ENCODE results near the gene AFAP1L2. TPM values are rescaled to one million over a fixed set of nuclear protein-coding genes. Genes with fewer than 3 reads are reported as not detected.

The AFAP1L2 gene
- total and polyA plus RNA-seq, 8 donors: 2.6 to 25.0 (median 10.0) TPM

- Histone ChIP-seq H3K27ac (no peak overlapping the region), H3K4me1 (peaks cover 5 to 32% (median 17%) of the 10 kb centered on the region in 4 donors), H3K36me3 (no peaks in the 10 kb centered on the region), H3K27me3 (no peaks in the 10 kb centered on the region), H3K4me3 (no peak overlapping the region), H3K9me3 (no peaks in the 10 kb centered on the region)
- no peak for TF ChIP-seq POLR2A (IDR thresholded peaks at IDR 0.05)
- TF ChIP-seq CTCF (IDR thresholded peaks at IDR 0.05): no peak
- TF ChIP-seq EP300 (IDR thresholded peaks at IDR 0.05): no peak
- TF ChIP-seq POLR2AphosphoS5 (IDR thresholded peaks at IDR 0.05): no peak
- DNase-seq: no peak
- intact Hi-C loops (cut with DNase I; ENCODE audit: low total_unique reads): no loop called here
- WGBS, 5 donors: 69 to 92% (median 89%) methylated on average over 2 of the region's 2 CpGs
Observed at GRCh38 chr10:114359953-114360345, 44.4 kb downstream of the AFAP1L2 start.

- no peaks in the 10 kb centered on the region for H3K27me3 ChIP-seq
Observed at GRCh38 chr10:114359041-114359952, 45.0 kb downstream of the AFAP1L2 start.

GRCh38 chr10:114357515-114357996 lies 46.7 kb downstream of the AFAP1L2 start:
- peaks cover 5 to 32% (median 21%) of the 10 kb centered on the region in 4 donors for H3K4me1 ChIP-seq
- 55 to 61% (median 60%) methylated on average over 2 of the region's 2 CpGs for WGBS, 5 donors
- peak overlapping the region in 2 of 5 donors; percentile 14 to 60 for H3K27ac ChIP-seq

More at GRCh38 chr10:114359041-114359952, 45.0 kb downstream of the AFAP1L2 start:
- no peaks in the 10 kb centered on the region for H3K36me3 ChIP-seq
- DNase-seq: no peak
- no peak overlapping the region for H3K4me3 ChIP-seq
- no peaks in the 10 kb centered on the region for H3K9me3 ChIP-seq
- no peak overlapping the region for H3K27ac ChIP-seq
- TF ChIP-seq POLR2AphosphoS5 (IDR thresholded peaks at IDR 0.05) (no peak), POLR2A (IDR thresholded peaks at IDR 0.05) (no peak), EP300 (IDR thresholded peaks at IDR 0.05) (no peak), CTCF (IDR thresholded peaks at IDR 0.05) (no peak)
- intact Hi-C loops (cut with DNase I; ENCODE audit: low total_unique reads): no loop called here
- H3K4me1 ChIP-seq: peaks cover 5 to 32% (median 17%) of the 10 kb centered on the region in 4 donors
- 76 to 87% (median 85%) methylated on average over 3 of the region's 3 CpGs for WGBS, 5 donors

More at GRCh38 chr10:114357515-114357996, 46.7 kb downstream of the AFAP1L2 start:
- TF ChIP-seq EP300 (IDR thresholded peaks at IDR 0.05): no peak
- no peak for TF ChIP-seq POLR2A (IDR thresholded peaks at IDR 0.05)
- TF ChIP-seq POLR2AphosphoS5 (IDR thresholded peaks at IDR 0.05): no peak
- no peak for TF ChIP-seq CTCF (IDR thresholded peaks at IDR 0.05)
- DNase-seq: no peak
- H3K9me3 ChIP-seq: no peaks in the 10 kb centered on the region
- intact Hi-C loops (cut with DNase I; ENCODE audit: low total_unique reads): no loop called here
- no peak overlapping the region for H3K4me3 ChIP-seq
- no peaks in the 10 kb centered on the region for H3K27me3 ChIP-seq
- H3K36me3 ChIP-seq: no peaks in the 10 kb centered on the region

Data from stomach (tissue), 9 donors.